Activated CD8-positive, alpha-beta memory T cell treated with anti-CD3 and anti-CD28 coated beads, Interleukin-2, amount 10 ng/mL, durations not matched to agents 7 days and 5 days (primary cell): ENCODE data around the gene FAT3. TPM values are rescaled to one million over a fixed set of nuclear protein-coding genes. Genes with fewer than 3 reads are reported as not detected.

ENCODE experiments used
- ATAC-seq: fragments of 150-1000 bp; cut with Tn5 transposase; one replicate; pipeline ENCODE4 v1.10.0; 2021; ENCODE audit warnings: moderate library complexity
- CTCF ChIA-PET: fragments of 350-600 bp; sonication (Branson Sonifier 250); formaldehyde crosslinking; loops from one replicate; lab custom pipeline; 2021; ENCODE audit warnings: antibody characterized with exemption; lab: Charles Lee
- DNase-seq: peaks from one replicate; pipeline ENCODE4 v3.0.0-alpha.2; 2020
- H3K27ac Mint-ChIP-seq: one replicate; pipeline ENCODE4 v1.8.0; 2021; ENCODE audit warnings: mild to moderate bottlenecking, mixed read lengths
- H3K27me3 Mint-ChIP-seq: one replicate; pipeline ENCODE4 v1.8.0; 2021; ENCODE audit warnings: mixed read lengths
- H3K36me3 Mint-ChIP-seq: one replicate; pipeline ENCODE4 v1.8.0; 2021; ENCODE audit warnings: mild to moderate bottlenecking, mixed read lengths
- H3K4me1 Mint-ChIP-seq: one replicate; pipeline ENCODE4 v1.8.0; 2021; ENCODE audit warnings: mixed read lengths
- H3K4me3 Mint-ChIP-seq: one replicate; pipeline ENCODE4 v1.8.0; 2021; ENCODE audit warnings: mild to moderate bottlenecking, moderate library complexity, mixed read lengths
- H3K9me3 Mint-ChIP-seq: one replicate; pipeline ENCODE4 v1.8.0; 2022; ENCODE audit warnings: low read depth, mixed read lengths
- total RNA-seq, 2 experiments: library from RNA; stranded (reverse); gene quantifications; one replicate each; pipeline ENCODE4 v1.2.3, GENCODE V29; 2021

Gene FAT3
- total RNA-seq = not detected

- CTCF ChIA-PET = no interaction called here
- H3K9me3 Mint-ChIP-seq = no peaks in the 10 kb centered on the region
- H3K27me3 Mint-ChIP-seq = peaks cover 54% of the 10 kb centered on the region
- ATAC-seq (no peak), DNase-seq (no peak)
- peaks cover 5% of the 10 kb centered on the region for H3K36me3 Mint-ChIP-seq
- no peak within 1 kb of the TSS for H3K27ac Mint-ChIP-seq
- H3K4me1 Mint-ChIP-seq = no peaks in the 10 kb centered on the region
- no peak within 1 kb of the TSS for H3K4me3 Mint-ChIP-seq
Observed at GRCh38 chr11:92224407-92225124, at the start of gene FAT3. FAT3 (plus strand) TSS chr11:92224818; CDS start chr11:92352113, 127,295 bp downstream.

DNA sequence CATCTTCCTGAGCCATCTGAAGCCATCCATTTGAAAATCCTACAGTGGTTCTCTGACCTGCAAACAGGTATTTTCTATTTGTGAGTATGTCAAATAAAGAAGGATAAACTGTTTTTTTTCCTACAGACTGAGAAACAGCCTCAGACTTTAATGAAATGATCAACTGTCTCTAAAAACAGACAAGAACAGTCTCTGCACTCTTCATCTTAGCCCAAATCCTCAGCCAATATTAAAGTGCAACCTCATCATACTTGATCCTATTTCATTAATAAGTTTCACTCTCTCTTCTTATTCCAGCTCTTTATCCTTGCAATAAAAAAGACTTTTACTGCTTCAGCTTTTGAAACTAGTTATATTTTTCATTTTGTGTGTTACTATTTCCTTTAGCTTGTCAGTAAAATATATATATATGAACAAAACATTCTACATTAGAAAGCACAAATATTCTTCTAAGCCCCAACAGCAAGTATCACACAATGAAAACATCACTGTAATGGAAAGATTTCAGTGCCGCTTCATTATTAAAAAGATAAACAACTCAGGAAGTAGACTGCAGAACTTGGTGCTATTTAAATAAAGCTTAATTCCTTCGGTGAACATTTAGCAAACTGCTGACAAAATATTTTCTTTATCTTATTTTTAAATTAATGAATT, 45.5 kb upstream of the FAT3 start:
- CTCF ChIA-PET = no interaction called here

GRCh38 chr11:92180226-92180625, 44.4 kb upstream of the FAT3 start:
- DNase-seq = no peak
- CTCF ChIA-PET = no interaction called here
- Mint-ChIP-seq H3K27me3 (no peaks in the 10 kb centered on the region), H3K4me1 (no peaks in the 10 kb centered on the region), H3K4me3 (no peak overlapping the region), H3K27ac (no peak overlapping the region), H3K36me3 (no peaks in the 10 kb centered on the region), H3K9me3 (peaks cover 4% of the 10 kb centered on the region)
- no peak for ATAC-seq

More for the DNA sequence above, 45.5 kb upstream of the FAT3 start:
- Mint-ChIP-seq H3K27me3 (no peaks in the 10 kb centered on the region), H3K36me3 (no peaks in the 10 kb centered on the region), H3K4me3 (no peak overlapping the region), H3K4me1 (no peaks in the 10 kb centered on the region), H3K27ac (no peak overlapping the region), H3K9me3 (peaks cover 4% of the 10 kb centered on the region)
- ATAC-seq (no peak), DNase-seq (no peak)

- H3K9me3 Mint-ChIP-seq = peaks cover 4% of the 10 kb centered on the region
- CTCF ChIA-PET = no interaction called here
- no peak overlapping the region for H3K27ac Mint-ChIP-seq
- ATAC-seq = no peak
- H3K27me3 Mint-ChIP-seq = no peaks in the 10 kb centered on the region
- no peak overlapping the region for H3K4me3 Mint-ChIP-seq
- no peaks in the 10 kb centered on the region for H3K4me1 Mint-ChIP-seq
- H3K36me3 Mint-ChIP-seq = no peaks in the 10 kb centered on the region
- DNase-seq = no peak
Observed at GRCh38 chr11:92180664-92181251, 43.9 kb upstream of the FAT3 start.

DNA sequence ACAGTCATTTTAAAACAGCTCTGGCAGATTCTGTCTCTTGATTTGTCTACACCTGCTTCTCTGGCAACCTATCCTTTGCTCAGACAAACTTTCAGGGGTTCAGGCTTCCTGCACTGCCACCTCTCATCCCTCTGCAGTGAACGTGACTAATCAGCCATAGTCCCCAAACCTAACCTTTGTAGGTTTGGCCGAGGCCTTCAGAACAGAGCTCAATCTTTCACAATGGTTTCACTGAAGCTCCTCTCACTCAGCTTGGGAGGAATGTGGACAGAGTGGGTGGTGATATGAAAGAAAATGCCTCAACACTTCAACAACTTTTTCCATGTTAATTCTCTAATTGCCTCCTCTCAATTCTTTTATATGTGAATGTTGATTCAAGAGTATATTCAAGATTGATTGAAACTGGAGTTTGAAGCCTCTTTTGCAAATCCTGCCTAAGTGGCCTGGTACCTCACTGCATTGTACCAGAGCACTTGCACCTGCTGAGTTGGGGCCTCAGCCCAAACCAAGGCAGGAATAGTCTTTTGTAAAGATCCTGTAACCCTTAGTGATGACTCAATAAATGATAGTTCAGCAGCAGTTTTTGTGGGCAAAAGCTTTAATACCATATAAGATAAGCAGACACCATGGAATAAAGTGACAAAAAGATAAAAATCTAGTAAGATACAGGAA, 33.9 kb upstream of the FAT3 start:
- DNase-seq (no peak), ATAC-seq (no peak)
- Mint-ChIP-seq H3K4me3 (no peak overlapping the region), H3K4me1 (no peaks in the 10 kb centered on the region), H3K36me3 (no peaks in the 10 kb centered on the region), H3K27ac (no peak overlapping the region), H3K27me3 (no peaks in the 10 kb centered on the region), H3K9me3 (no peaks in the 10 kb centered on the region)
- CTCF ChIA-PET = no interaction called here

DNA sequence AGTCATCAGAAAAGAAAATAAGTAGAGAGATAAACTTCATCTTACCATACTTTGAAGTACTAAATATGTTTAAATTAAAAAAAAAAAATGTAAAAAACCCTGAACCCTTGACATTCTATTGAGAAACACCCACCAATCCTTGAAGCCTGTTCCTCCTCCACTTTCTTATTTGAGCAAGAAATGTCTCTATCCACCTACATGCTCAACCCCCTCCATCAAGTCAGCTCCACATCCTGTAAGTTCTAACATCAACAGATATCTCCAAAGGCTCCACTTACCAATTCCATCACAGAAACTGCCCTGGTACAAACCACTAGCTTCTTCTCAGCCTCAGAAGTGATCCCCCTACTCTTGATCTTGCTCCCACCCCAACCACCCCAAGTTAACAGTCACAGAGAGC, 32.5 kb upstream of the FAT3 start:
- Mint-ChIP-seq H3K27ac (no peak overlapping the region), H3K27me3 (no peaks in the 10 kb centered on the region), H3K4me3 (no peak overlapping the region), H3K9me3 (no peaks in the 10 kb centered on the region), H3K36me3 (no peaks in the 10 kb centered on the region), H3K4me1 (no peaks in the 10 kb centered on the region)
- DNase-seq (no peak), ATAC-seq (no peak)
- CTCF ChIA-PET = no interaction called here

DNA sequence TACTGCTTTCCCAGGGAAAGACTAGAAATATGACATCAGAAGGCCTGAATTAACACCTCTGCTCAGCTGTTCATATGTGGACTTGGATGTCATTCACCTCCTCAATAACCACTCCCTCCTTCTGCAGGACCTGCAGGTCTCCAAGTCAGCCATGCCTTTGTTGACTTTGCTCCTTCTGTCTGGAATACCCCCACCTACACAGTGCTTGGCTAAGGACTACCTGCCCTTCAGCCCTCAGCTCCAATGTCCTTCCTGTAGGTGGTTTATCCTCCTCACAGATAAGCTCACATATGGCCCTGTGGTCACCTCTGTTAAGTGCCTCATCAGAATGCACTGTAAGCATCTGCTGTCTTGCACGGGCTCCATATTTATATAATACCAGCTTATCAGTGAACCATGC, 26.4 kb upstream of the FAT3 start:
- Mint-ChIP-seq H3K27me3 (no peaks in the 10 kb centered on the region), H3K4me1 (no peaks in the 10 kb centered on the region), H3K9me3 (peaks cover 7% of the 10 kb centered on the region), H3K4me3 (no peak overlapping the region), H3K27ac (no peak overlapping the region), H3K36me3 (no peaks in the 10 kb centered on the region)
- ATAC-seq (no peak), DNase-seq (no peak)
- CTCF ChIA-PET = no interaction called here

GRCh38 chr11:92199991-92200390, 24.6 kb upstream of the FAT3 start:
- ATAC-seq = no peak
- H3K36me3 Mint-ChIP-seq = no peaks in the 10 kb centered on the region
- H3K4me1 Mint-ChIP-seq = no peaks in the 10 kb centered on the region
- CTCF ChIA-PET = no interaction called here
- no peak overlapping the region for H3K4me3 Mint-ChIP-seq
- peaks cover 7% of the 10 kb centered on the region for H3K9me3 Mint-ChIP-seq
- no peaks in the 10 kb centered on the region for H3K27me3 Mint-ChIP-seq
- DNase-seq = no peak
- no peak overlapping the region for H3K27ac Mint-ChIP-seq

DNA sequence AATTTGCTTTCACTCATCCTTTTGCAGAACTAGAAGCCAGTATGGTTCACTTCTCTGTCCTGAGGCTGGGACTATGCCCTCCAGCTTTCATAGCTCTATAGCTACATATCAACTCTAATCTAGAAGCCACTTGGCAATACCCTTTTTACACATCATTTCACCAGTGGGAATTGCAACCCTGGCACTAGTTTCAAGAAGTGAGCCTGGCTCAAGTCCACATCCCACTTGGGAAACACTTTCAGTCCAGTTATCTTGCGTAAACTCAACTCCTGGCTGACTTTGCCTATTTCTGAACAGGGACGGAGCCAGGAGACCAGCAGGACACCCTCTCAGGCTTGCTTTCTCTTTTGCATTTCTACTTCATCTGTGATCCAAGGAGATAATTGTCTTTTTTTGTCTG, 19.9 kb upstream of the FAT3 start:
- DNase-seq = no peak
- Mint-ChIP-seq H3K4me3 (no peak overlapping the region), H3K9me3 (peaks cover 3% of the 10 kb centered on the region), H3K4me1 (no peaks in the 10 kb centered on the region), H3K27me3 (no peaks in the 10 kb centered on the region), H3K36me3 (no peaks in the 10 kb centered on the region), H3K27ac (no peak overlapping the region)
- CTCF ChIA-PET = no interaction called here
- ATAC-seq = no peak

DNA sequence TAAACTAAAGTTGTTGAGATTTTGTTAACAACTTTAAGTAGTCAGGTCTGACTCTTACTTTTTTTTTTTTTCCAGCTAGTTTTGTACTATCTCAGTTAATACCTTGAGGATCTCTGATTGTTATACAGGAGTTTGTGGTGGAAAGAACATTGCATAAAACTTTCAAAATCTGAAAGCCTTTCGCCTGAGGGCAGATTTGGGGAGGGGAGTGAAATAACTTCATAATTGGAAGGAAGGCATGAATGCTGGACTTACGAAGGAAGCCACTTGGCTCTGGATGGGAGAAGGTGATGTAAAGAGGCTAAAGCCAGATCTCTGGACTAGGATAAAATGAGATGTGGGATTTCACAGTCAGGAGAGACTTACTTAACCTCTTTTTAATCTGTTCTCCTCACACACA, 18.2 kb upstream of the FAT3 start:
- Mint-ChIP-seq H3K9me3 (no peaks in the 10 kb centered on the region), H3K27ac (no peak overlapping the region), H3K27me3 (no peaks in the 10 kb centered on the region), H3K4me1 (no peaks in the 10 kb centered on the region), H3K4me3 (no peak overlapping the region), H3K36me3 (no peaks in the 10 kb centered on the region)
- DNase-seq = no peak
- ATAC-seq = no peak
- CTCF ChIA-PET = no interaction called here

DNA sequence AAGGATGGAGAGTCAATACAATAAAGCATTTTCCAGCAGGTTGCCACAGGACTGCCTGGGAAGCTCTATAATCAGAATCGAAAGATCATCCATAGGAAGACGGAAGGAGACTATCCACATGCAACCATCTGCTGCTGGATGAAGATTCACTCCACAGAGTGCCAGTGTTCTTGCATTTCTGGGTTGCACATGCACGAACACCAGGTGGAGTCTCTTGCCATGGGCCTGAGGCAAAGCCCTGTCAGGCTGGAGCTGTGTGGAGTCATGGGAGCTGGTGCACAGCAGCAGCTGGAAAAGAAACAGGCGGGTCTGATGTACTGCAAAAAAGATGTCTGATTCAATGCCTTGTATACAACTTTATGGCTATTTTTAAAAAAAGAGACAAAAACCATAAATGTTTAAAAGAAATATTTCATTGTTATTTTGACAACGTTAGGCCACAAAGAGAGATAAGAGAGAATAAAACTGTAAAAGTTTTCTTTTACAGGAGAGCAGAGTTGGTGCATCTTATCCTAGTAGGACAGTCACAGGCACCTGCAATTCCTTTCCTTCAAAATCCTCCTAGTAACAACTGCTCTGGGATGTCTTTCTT, 12.9 kb upstream of the FAT3 start:
- DNase-seq = no peak
- H3K4me3 Mint-ChIP-seq = no peak overlapping the region
- H3K27ac Mint-ChIP-seq = no peak overlapping the region
- H3K9me3 Mint-ChIP-seq = no peaks in the 10 kb centered on the region
- CTCF ChIA-PET = no interaction called here
- H3K27me3 Mint-ChIP-seq = no peaks in the 10 kb centered on the region
- no peak for ATAC-seq
- no peaks in the 10 kb centered on the region for H3K4me1 Mint-ChIP-seq
- no peaks in the 10 kb centered on the region for H3K36me3 Mint-ChIP-seq

DNA sequence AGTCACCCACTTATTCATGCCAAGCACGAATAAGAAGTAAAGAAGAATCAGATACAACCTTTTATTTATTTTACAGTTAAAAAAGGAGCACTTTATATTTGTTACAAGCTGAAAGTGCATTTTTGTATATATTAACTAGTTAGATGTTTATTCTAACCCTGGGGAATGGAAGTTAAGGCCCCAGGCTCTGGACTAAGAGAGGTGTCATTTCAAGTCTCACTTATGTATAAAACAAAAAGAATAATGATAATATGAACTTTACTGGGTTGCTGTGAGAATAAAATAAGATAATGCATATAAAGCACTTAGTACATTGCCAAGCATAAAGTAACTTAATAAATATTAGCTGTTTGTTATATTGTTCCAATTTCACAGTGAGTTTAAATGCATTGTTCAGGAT, 12.1 kb upstream of the FAT3 start:
- no peak for ATAC-seq
- CTCF ChIA-PET = no interaction called here
- Mint-ChIP-seq H3K9me3 (no peaks in the 10 kb centered on the region), H3K4me3 (no peak overlapping the region), H3K4me1 (no peaks in the 10 kb centered on the region), H3K36me3 (no peaks in the 10 kb centered on the region), H3K27ac (no peak overlapping the region), H3K27me3 (no peaks in the 10 kb centered on the region)
- DNase-seq = no peak

GRCh38 chr11:92216789-92217188, 7.8 kb upstream of the FAT3 start:
- no peak overlapping the region for H3K4me3 Mint-ChIP-seq
- DNase-seq (no peak), ATAC-seq (no peak)
- no peaks in the 10 kb centered on the region for H3K4me1 Mint-ChIP-seq
- H3K9me3 Mint-ChIP-seq = no peaks in the 10 kb centered on the region
- H3K27me3 Mint-ChIP-seq = no peaks in the 10 kb centered on the region
- H3K27ac Mint-ChIP-seq = no peak overlapping the region
- CTCF ChIA-PET = no interaction called here
- no peaks in the 10 kb centered on the region for H3K36me3 Mint-ChIP-seq
